Smooth muscle cell of the brain vasculature (primary cell): ENCODE measurements around the gene TMEM14C.

Experiments
- DNase-seq: peaks from one replicate; pipeline ENCODE4 v3.0.0-alpha.2; 2012; ENCODE audit warnings: low read depth, low spot score

The TMEM14C gene

GRCh38 chr6:10759884-10760329, 37.0 kb downstream of the TMEM14C start:
- DNase-seq = no peak

- DNase-seq = no peak
Measured at GRCh38 chr6:10763006-10763405, 40.1 kb downstream of the TMEM14C start.

GRCh38 chr6:10769419-10769818, 46.5 kb downstream of the TMEM14C start:
- DNase-seq = no peak

- DNase-seq = no peak
Measured at GRCh38 chr6:10771371-10771894, 48.6 kb downstream of the TMEM14C start.

GRCh38 chr6:10778230-10778629, 55.4 kb downstream of the TMEM14C start:
- no peak for DNase-seq

GRCh38 chr6:10779076-10779475, 56.2 kb downstream of the TMEM14C start:
- DNase-seq = no peak
